HG02938 (cell line): Measurements from ENCODE around the gene STOML1.

ENCODE experiments used
- ATAC-seq: cut with Tn5 transposase; IDR thresholded peaks from one replicate; pipeline ENCODE4 v1.9.1; 2021; ENCODE audit warnings: mild to moderate bottlenecking, moderate library complexity; ENCODE audit not compliant: unreplicated experiment

The STOML1 gene

GRCh38 chr15:73934281-73934680 lies 57.8 kb downstream of the STOML1 start:
- no peak for ATAC-seq

DNA sequence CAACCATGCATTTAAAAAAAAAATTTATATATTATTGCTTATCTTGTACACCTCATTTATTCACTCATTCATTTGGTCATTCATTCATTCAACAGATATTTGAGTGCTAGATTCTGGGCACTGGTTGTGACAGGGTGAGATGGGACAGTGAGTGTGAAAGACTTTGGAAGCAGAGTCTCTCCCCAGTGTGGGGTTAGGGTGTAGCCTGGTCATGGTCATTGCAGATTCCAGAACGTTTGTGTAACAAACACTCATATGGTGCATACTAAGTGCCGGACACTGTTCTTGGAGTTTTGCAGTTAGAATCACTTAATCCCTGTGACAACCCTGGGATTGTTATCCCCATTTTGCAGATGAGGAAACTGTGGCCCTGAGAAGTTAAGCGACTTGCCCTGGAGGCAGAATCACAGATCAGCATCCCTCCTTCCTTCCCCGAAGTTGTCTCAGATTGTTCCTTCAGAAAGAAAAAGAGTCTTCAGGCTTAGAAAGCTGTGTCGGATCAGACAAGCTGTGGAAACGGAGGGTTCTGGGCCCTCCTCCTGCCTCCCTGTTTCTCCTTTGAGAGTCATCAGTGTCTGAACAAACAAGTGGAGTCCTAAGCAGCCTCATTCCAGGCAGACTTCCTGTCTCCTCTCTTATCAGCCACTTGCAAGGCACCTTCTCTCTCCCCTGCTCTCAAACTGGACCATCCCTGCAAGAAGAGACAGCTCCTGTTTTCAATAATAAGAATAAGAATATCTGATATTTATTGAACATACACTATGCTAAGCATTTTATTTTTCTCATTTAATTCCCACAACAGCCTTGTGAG lies 59.5 kb downstream of the STOML1 start:
- ATAC-seq: no peak

GRCh38 chr15:73931441-73931840 lies 60.7 kb downstream of the STOML1 start:
- ATAC-seq: no peak

GRCh38 chr15:73930790-73931281 lies 61.3 kb downstream of the STOML1 start:
- ATAC-seq: no peak

DNA sequence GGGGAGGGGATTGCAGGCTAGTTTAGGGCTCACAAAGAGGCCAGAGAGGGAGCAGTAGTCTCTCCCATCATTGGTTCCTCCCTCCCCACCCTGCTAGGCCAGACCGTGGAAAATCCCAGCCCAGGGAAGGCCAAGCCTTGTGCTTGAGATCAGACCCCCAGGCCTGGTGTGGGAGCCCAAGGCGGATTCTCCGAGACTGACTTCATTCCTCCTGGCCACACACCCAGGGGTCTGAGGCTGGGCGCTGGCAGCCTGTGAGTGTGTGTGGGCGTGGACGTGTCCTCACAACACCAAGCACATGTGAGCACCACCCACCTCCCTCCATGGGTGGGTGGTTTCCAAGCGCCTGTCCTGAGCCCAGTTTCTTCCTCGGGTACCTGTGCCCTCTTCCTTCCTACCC lies 61.7 kb downstream of the STOML1 start:
- no peak for ATAC-seq

- ATAC-seq: no peak
These were observed 63.0 kb downstream of the STOML1 start for GRCh38 chr15:73928971-73929627.
